ENCODE measurements around the gene H1-8. TPM values are rescaled to one million over a fixed set of nuclear protein-coding genes. Genes with fewer than 3 reads are reported as not detected.

Gene H1-8
- total RNA-seq, 1 donor from 2014 or later = not detected

DNA sequence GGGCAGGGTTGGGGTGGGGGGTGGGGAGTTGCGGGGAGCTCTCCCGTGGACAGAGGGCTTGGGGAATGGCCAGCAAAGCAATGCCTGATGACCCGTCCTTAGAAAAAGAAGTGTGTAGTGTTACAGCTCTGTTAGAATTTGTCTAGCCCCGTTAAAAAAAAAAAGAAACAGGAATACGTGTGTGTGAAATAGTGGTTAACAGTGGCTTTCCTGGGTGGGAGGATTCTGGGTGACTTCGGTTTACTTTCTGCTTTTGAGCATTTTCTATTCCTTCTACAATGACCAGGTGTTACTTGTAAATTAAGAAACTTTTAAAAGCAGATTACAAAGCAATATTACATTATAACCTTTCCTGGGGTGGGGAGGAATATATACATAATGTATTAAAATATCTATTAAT is 25.0 kb downstream of the H1-8 start:
- H3K4me3 ChIP-seq (ENCODE audit: low read depth, low read length) = no peak overlapping the region
- no peak for DNase-seq (ENCODE audit: low read depth)
- TF ChIP-seq, protein P1, sequence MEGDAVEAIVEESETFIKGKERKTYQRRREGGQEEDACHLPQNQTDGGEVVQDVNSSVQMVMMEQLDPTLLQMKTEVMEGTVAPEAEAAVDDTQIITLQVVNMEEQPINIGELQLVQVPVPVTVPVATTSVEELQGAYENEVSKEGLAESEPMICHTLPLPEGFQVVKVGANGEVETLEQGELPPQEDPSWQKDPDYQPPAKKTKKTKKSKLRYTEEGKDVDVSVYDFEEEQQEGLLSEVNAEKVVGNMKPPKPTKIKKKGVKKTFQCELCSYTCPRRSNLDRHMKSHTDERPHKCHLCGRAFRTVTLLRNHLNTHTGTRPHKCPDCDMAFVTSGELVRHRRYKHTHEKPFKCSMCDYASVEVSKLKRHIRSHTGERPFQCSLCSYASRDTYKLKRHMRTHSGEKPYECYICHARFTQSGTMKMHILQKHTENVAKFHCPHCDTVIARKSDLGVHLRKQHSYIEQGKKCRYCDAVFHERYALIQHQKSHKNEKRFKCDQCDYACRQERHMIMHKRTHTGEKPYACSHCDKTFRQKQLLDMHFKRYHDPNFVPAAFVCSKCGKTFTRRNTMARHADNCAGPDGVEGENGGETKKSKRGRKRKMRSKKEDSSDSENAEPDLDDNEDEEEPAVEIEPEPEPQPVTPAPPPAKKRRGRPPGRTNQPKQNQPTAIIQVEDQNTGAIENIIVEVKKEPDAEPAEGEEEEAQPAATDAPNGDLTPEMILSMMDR (conservative IDR thresholded peaks at IDR 0.05; ENCODE audit: low read depth, low read length) = no peak

DNA sequence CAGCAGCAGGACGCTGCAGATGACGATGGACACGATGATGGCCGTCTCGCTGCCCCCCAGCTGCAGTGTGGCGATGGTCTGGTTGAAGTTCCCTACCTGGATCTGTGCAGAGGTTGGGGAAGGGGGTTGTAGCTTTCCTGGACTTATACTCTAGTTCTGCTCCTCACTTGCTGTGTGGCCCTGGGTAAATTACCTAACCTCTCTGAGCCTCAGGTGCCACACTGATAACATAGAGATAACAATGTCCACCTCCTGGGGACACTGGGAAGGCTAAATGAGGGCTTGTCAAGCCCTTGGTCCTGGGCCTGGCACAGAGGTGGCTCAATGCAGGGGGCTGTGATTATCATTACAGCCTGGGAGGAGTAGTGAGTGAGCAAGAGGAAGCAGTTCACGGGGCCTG is 26.9 kb downstream of the H1-8 start:
- TF ChIP-seq, protein P1 (conservative IDR thresholded peaks at IDR 0.05; ENCODE audit: low read depth, low read length) = no peak
- no peak overlapping the region for H3K4me3 ChIP-seq (ENCODE audit: low read depth, low read length)
- no peak for DNase-seq (ENCODE audit: low read depth)

GRCh38 chr3:129571605-129572547 is 28.9 kb downstream of the H1-8 start:
- TF ChIP-seq, protein P1 (conservative IDR thresholded peaks at IDR 0.05; ENCODE audit: low read depth, low read length) = no peak
- DNase-seq (ENCODE audit: low read depth) = no peak
- no peak overlapping the region for H3K4me3 ChIP-seq (ENCODE audit: low read depth, low read length)

DNA sequence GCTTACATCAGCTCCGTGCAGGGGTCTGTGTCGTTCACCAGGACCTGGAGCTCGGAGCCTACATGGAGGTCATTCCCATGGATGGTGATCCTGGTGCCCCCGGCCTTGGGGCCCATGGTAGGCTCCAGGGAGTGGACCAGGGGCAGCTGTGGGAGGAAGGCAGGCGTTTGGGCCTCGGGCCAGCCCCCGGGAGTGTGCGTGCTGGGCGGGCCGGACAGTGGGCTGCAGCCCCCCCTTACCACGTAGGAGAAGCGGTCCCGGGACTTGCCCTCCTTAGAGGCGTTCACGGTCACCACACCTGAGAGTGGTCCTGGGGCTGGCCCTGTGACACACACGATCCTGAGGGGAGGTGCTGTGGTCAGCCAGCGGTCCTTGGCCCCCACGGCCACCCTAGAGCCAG is 29.6 kb downstream of the H1-8 start:
- H3K4me3 ChIP-seq (ENCODE audit: low read depth, low read length) = no peak overlapping the region
- DNase-seq (ENCODE audit: low read depth) = no peak
- TF ChIP-seq, protein P1 (conservative IDR thresholded peaks at IDR 0.05; ENCODE audit: low read depth, low read length) = no peak

- TF ChIP-seq, protein P1 (conservative IDR thresholded peaks at IDR 0.05; ENCODE audit: low read depth, low read length) = no peak
- no peak for DNase-seq (ENCODE audit: low read depth)
- H3K4me3 ChIP-seq (ENCODE audit: low read depth, low read length) = no peak overlapping the region
These were observed 30.5 kb downstream of the H1-8 start for GRCh38 chr3:129573493-129573892.

DNA sequence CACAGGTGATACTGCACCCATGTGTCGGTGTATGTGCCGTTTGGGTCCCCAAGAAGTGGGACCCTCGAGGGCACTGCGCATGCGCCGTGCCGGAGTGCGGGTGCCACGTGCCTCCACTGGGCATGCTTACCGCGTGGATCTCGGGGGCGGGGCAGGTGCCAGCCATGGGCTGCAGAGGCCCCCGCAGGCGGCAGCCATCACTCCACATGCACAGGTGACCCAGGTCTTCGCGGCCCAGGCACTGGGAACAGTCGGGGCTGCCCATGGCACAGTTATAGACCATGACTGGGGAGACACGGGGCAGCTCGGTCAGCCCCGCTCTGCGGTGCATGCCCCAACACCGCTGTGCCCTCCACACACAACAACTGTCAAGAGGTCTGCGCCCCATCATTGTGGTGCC is 31.2 kb downstream of the H1-8 start:
- TF ChIP-seq, protein P1 (conservative IDR thresholded peaks at IDR 0.05; ENCODE audit: low read depth, low read length) = no peak
- H3K4me3 ChIP-seq (ENCODE audit: low read depth, low read length) = no peak overlapping the region
- no peak for DNase-seq (ENCODE audit: low read depth)

Measured in epithelial cell of proximal tubule (primary cell).